ENCODE results near the gene CEP290. TPM values are rescaled to one million over a fixed set of nuclear protein-coding genes. Genes with fewer than 3 reads are reported as not detected.

CEP290 gene
- total and polyA plus RNA-seq, 4 donors: 1.0 to 4.7 (median 4.0) TPM

- no peak for DNase-seq (ENCODE audit: low spot score)
- H3K27ac ChIP-seq (ENCODE audit: low read depth in 1 of 2, low read length in 2 of 2): no peak overlapping the region
- WGBS: 99% methylated on average over 2 of the region's 2 CpGs
- H3K4me3 ChIP-seq (ENCODE audit: low read depth in 1 of 3, low read length in 3 of 3): no peak overlapping the region
- H3K9me3 ChIP-seq (ENCODE audit: control insufficient read depth in 4 of 4, low read length in 3 of 4): peaks cover 0 to 2% (median 0%) of the 10 kb centered on the region in 4 donors
- no peaks in the 10 kb centered on the region for H3K4me1 ChIP-seq (ENCODE audit: control insufficient read depth in 4 of 4, insufficient read depth in 4 of 4, low read length in 3 of 4)
- H3K36me3 ChIP-seq (ENCODE audit: control insufficient read depth in 4 of 4, insufficient read depth in 3 of 4, low read depth in 1 of 4, low read length in 3 of 4): peaks cover 0 to 8% (median 4%) of the 10 kb centered on the region in 4 donors
- no peaks in the 10 kb centered on the region for H3K27me3 ChIP-seq (ENCODE audit: control insufficient read depth in 4 of 4, insufficient read depth in 4 of 4, low read length in 3 of 4)
- TF ChIP-seq, protein P1, sequence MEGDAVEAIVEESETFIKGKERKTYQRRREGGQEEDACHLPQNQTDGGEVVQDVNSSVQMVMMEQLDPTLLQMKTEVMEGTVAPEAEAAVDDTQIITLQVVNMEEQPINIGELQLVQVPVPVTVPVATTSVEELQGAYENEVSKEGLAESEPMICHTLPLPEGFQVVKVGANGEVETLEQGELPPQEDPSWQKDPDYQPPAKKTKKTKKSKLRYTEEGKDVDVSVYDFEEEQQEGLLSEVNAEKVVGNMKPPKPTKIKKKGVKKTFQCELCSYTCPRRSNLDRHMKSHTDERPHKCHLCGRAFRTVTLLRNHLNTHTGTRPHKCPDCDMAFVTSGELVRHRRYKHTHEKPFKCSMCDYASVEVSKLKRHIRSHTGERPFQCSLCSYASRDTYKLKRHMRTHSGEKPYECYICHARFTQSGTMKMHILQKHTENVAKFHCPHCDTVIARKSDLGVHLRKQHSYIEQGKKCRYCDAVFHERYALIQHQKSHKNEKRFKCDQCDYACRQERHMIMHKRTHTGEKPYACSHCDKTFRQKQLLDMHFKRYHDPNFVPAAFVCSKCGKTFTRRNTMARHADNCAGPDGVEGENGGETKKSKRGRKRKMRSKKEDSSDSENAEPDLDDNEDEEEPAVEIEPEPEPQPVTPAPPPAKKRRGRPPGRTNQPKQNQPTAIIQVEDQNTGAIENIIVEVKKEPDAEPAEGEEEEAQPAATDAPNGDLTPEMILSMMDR (IDR thresholded peaks at IDR 0.05; ENCODE audit: low read depth, low read length, missing input control): no peak
- no peak for TF ChIP-seq EGR1 (IDR thresholded peaks at IDR 0.05; ENCODE audit: low read depth in 2 of 2)
- no peak for TF ChIP-seq FOXA1 (IDR thresholded peaks at IDR 0.05)
- TF ChIP-seq HNF4A (conservative IDR thresholded peaks at IDR 0.05): no peak
- TF ChIP-seq HNF4G (IDR thresholded peaks at IDR 0.05): no peak
- TF ChIP-seq RAD21 (IDR thresholded peaks at IDR 0.05): no peak
- TF ChIP-seq GABPA (IDR thresholded peaks at IDR 0.05 in 1 of 2, conservative IDR thresholded peaks at IDR 0.05 in 1 of 2): no peak
- TF ChIP-seq, protein P2, sequence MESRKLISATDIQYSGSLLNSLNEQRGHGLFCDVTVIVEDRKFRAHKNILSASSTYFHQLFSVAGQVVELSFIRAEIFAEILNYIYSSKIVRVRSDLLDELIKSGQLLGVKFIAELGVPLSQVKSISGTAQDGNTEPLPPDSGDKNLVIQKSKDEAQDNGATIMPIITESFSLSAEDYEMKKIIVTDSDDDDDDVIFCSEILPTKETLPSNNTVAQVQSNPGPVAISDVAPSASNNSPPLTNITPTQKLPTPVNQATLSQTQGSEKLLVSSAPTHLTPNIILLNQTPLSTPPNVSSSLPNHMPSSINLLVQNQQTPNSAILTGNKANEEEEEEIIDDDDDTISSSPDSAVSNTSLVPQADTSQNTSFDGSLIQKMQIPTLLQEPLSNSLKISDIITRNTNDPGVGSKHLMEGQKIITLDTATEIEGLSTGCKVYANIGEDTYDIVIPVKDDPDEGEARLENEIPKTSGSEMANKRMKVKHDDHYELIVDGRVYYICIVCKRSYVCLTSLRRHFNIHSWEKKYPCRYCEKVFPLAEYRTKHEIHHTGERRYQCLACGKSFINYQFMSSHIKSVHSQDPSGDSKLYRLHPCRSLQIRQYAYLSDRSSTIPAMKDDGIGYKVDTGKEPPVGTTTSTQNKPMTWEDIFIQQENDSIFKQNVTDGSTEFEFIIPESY (IDR thresholded peaks at IDR 0.05): no peak
- TF ChIP-seq, protein P3, sequence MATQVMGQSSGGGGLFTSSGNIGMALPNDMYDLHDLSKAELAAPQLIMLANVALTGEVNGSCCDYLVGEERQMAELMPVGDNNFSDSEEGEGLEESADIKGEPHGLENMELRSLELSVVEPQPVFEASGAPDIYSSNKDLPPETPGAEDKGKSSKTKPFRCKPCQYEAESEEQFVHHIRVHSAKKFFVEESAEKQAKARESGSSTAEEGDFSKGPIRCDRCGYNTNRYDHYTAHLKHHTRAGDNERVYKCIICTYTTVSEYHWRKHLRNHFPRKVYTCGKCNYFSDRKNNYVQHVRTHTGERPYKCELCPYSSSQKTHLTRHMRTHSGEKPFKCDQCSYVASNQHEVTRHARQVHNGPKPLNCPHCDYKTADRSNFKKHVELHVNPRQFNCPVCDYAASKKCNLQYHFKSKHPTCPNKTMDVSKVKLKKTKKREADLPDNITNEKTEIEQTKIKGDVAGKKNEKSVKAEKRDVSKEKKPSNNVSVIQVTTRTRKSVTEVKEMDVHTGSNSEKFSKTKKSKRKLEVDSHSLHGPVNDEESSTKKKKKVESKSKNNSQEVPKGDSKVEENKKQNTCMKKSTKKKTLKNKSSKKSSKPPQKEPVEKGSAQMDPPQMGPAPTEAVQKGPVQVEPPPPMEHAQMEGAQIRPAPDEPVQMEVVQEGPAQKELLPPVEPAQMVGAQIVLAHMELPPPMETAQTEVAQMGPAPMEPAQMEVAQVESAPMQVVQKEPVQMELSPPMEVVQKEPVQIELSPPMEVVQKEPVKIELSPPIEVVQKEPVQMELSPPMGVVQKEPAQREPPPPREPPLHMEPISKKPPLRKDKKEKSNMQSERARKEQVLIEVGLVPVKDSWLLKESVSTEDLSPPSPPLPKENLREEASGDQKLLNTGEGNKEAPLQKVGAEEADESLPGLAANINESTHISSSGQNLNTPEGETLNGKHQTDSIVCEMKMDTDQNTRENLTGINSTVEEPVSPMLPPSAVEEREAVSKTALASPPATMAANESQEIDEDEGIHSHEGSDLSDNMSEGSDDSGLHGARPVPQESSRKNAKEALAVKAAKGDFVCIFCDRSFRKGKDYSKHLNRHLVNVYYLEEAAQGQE (IDR thresholded peaks at IDR 0.05): no peak
- TF ChIP-seq NR2F2 (IDR thresholded peaks at IDR 0.05): no peak
- no peak for TF ChIP-seq ATF3 (IDR thresholded peaks at IDR 0.05)
- TF ChIP-seq SP1 (IDR thresholded peaks at IDR 0.05): no peak
- no peak for TF ChIP-seq RXRA (IDR thresholded peaks at IDR 0.05)
- TF ChIP-seq YY1 (IDR thresholded peaks at IDR 0.05): no peak
- no peak for TF ChIP-seq JUND (IDR thresholded peaks at IDR 0.05)
- TF ChIP-seq FOXA2 (IDR thresholded peaks at IDR 0.05): no peak
- TF ChIP-seq, protein P4, sequence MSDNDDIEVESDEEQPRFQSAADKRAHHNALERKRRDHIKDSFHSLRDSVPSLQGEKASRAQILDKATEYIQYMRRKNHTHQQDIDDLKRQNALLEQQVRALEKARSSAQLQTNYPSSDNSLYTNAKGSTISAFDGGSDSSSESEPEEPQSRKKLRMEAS (IDR thresholded peaks at IDR 0.05): no peak
- TF ChIP-seq TAF1 (conservative IDR thresholded peaks at IDR 0.05): no peak
- no peak overlapping the region for H3K9ac ChIP-seq (ENCODE audit: low read depth in 1 of 2, low read length in 2 of 2)
These were observed 43.4 kb upstream of the CEP290 start for GRCh38 chr12:88185279-88185678.
